Subcutaneous abdominal adipose tissue (tissue), 5 donors: Measurements from ENCODE around the gene PAF1.

Experiments
- H3K27ac ChIP-seq: one replicate; pipeline ENCODE4 v1.7.0; 2013; ENCODE audit warnings: low read depth, mild to moderate bottlenecking, inconsistent platforms, low read length, moderate library complexity
- H3K27me3 ChIP-seq, 5 donors: one replicate each; pipeline ENCODE4 v1.7.0; 2013; ENCODE audit warnings: low read length in 5 of 5, inconsistent platforms in 1 of 5; ENCODE audit not compliant: control insufficient read depth in 5 of 5, insufficient read depth in 4 of 5
- H3K36me3 ChIP-seq, 5 donors: one replicate each; pipeline ENCODE4 v1.7.0; 2013; ENCODE audit warnings: low read length in 5 of 5; ENCODE audit not compliant: control insufficient read depth in 5 of 5, insufficient read depth in 5 of 5
- H3K4me1 ChIP-seq, 5 donors: one replicate each; pipeline ENCODE4 v1.7.0; 2013; ENCODE audit warnings: low read length in 5 of 5, mild to moderate bottlenecking in 3 of 5, moderate library complexity in 1 of 5; ENCODE audit not compliant: control insufficient read depth in 5 of 5, insufficient read depth in 5 of 5
- H3K4me3 ChIP-seq, 5 donors: one replicate each; pipeline ENCODE4 v1.7.0; 2013; ENCODE audit warnings: low read length in 5 of 5, low read depth in 1 of 5
- H3K9ac ChIP-seq, 5 donors: one replicate each; pipeline ENCODE4 v1.7.0; 2013; ENCODE audit warnings: low read length in 5 of 5, mild to moderate bottlenecking in 4 of 5, moderate library complexity in 3 of 5
- H3K9me3 ChIP-seq, 5 donors: one replicate each; pipeline ENCODE4 v1.7.0; 2013; ENCODE audit warnings: low read length in 5 of 5; ENCODE audit not compliant: control insufficient read depth in 5 of 5
- donor health status: healthy.
- donor health status: healthy.
- donor health status: healthy.
- donor health status: healthy.
- donor health status: healthy.

PAF1 gene

GRCh38 chr19:39390751-39391437 is at the start of gene PAF1, which contains the start of gene MED29:
Gene PAF1, minus strand, starts transcription at chr19:39391106. Its CDS starts 242 bp downstream, at chr19:39390864.
Gene MED29, plus strand, starts transcription at chr19:39391378. Its CDS starts 45 bp downstream, at chr19:39391423.
- H3K9me3 ChIP-seq, result no peaks in the 10 kb centered on the region
- H3K4me1 ChIP-seq, result peaks cover 0 to 28% (median 25%) of the 10 kb centered on the region in 5 donors
- H3K9ac ChIP-seq, result peak within 1 kb of the TSS; percentile 68 to 98 (median 95)
- H3K36me3 ChIP-seq, result peaks cover 5 to 55% (median 55%) of the 10 kb centered on the region in 5 donors
- no peaks in the 10 kb centered on the region for H3K27me3 ChIP-seq
- H3K27ac ChIP-seq, result peak within 1 kb of the TSS; percentile 97
- H3K4me3 ChIP-seq, result peak within 1 kb of the TSS; percentile 92 to 99 (median 97)

GRCh38 chr19:39438270-39438934 is 47.5 kb upstream of the PAF1 start:
- Histone ChIP-seq H3K9me3 (no peaks in the 10 kb centered on the region), H3K36me3 (peaks cover 0 to 14% (median 12%) of the 10 kb centered on the region in 5 donors), H3K4me3 (no peak overlapping the region), H3K27ac (no peak overlapping the region), H3K27me3 (no peaks in the 10 kb centered on the region), H3K9ac (no peak overlapping the region), H3K4me1 (peaks cover 6 to 32% (median 27%) of the 10 kb centered on the region in 5 donors)

GRCh38 chr19:39436350-39436716 is 45.4 kb upstream of the PAF1 start:
- Histone ChIP-seq H3K9me3 (no peaks in the 10 kb centered on the region), H3K9ac (peak overlapping the region in 4 of 5 donors; percentile 63 to 94 (median 89)), H3K4me1 (peaks cover 6 to 33% (median 27%) of the 10 kb centered on the region in 5 donors), H3K4me3 (peak overlapping the region; percentile 54 to 96 (median 93)), H3K27me3 (no peaks in the 10 kb centered on the region), H3K36me3 (peaks cover 0 to 29% (median 24%) of the 10 kb centered on the region in 5 donors), H3K27ac (peak overlapping the region; percentile 82)

GRCh38 chr19:39435499-39436349 is 44.8 kb upstream of the PAF1 start, which contains the start of gene RPS16:
Gene RPS16, minus strand, starts transcription at chr19:39435949. Its CDS starts 54 bp downstream, at chr19:39435895.
- H3K9ac ChIP-seq, result peak within 1 kb of the TSS; percentile 87 to 97 (median 92)
- peaks cover 0 to 30% (median 24%) of the 10 kb centered on the region in 5 donors for H3K36me3 ChIP-seq
- H3K27me3 ChIP-seq, result no peaks in the 10 kb centered on the region
- peaks cover 6 to 39% (median 31%) of the 10 kb centered on the region in 5 donors for H3K4me1 ChIP-seq
- no peaks in the 10 kb centered on the region for H3K9me3 ChIP-seq
- peak within 1 kb of the TSS; percentile 93 to 98 (median 96) for H3K4me3 ChIP-seq
- H3K27ac ChIP-seq, result peak within 1 kb of the TSS; percentile 82

GRCh38 chr19:39434123-39435076 is 43.5 kb upstream of the PAF1 start:
- peak overlapping the region; percentile 3 for H3K27ac ChIP-seq
- peaks cover 6 to 40% (median 28%) of the 10 kb centered on the region in 5 donors for H3K4me1 ChIP-seq
- no peaks in the 10 kb centered on the region for H3K9me3 ChIP-seq
- peaks cover 0 to 30% (median 24%) of the 10 kb centered on the region in 5 donors for H3K36me3 ChIP-seq
- H3K27me3 ChIP-seq, result no peaks in the 10 kb centered on the region
- H3K9ac ChIP-seq, result peak overlapping the region in 4 of 5 donors; percentile 34 to 97 (median 82)
- H3K4me3 ChIP-seq, result peak overlapping the region; percentile 93 to 98 (median 96)

DNA sequence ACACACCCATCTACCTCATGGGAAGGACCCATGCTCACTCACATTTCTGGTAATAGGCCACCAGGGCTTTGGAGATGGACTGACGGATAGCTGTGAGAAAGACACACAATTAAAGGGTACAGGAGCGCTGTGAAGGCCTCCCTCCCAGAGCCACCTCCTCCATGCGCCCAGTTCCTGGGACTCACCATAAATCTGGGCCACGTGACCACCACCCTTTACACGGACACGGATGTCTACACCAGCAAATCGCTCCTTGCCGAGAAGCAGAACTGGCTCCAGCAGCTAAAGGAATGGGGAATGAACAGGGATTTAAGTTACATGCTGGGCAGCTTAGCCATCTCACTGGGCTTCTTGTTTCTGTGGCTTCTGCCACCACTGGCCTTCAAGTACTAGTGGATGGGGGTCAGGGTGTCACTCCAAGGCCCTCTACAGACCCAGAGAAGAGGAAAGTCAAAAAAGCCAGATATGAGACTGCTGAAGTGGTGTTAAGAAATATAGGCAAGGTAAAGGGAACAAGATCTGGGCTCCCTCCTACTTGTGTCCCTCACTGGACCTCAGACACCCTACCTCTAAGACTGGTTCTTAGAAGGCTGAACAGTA is 42.7 kb upstream of the PAF1 start:
- peak overlapping the region in 3 of 5 donors; percentile 34 to 66 (median 35) for H3K9ac ChIP-seq
- no peaks in the 10 kb centered on the region for H3K27me3 ChIP-seq
- H3K4me1 ChIP-seq, result peaks cover 9 to 47% (median 33%) of the 10 kb centered on the region in 5 donors
- peak overlapping the region; percentile 3 for H3K27ac ChIP-seq
- no peaks in the 10 kb centered on the region for H3K9me3 ChIP-seq
- peaks cover 0 to 30% (median 24%) of the 10 kb centered on the region in 5 donors for H3K36me3 ChIP-seq
- peak overlapping the region in 4 of 5 donors; percentile 31 to 96 (median 94) for H3K4me3 ChIP-seq

DNA sequence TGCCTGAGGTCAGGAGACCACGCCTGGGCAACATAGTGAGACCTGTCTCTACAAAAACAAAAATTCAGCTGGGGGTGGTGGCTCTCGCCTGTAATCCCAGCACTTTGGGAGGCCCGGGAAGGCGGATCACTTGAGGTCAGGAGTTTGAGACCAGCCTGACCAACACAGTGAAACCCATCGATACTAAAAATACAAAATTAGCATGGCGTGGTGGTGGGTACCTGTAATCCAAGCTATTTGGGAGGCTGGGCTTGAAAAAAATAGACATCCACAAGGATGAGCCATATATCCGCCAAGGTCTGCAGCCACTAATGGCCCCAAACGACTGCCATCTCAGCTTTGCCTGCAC is 41.7 kb upstream of the PAF1 start:
- peaks cover 0 to 30% (median 24%) of the 10 kb centered on the region in 5 donors for H3K36me3 ChIP-seq
- H3K9me3 ChIP-seq, result no peaks in the 10 kb centered on the region
- H3K27me3 ChIP-seq, result no peaks in the 10 kb centered on the region
- H3K27ac ChIP-seq, result no peak overlapping the region
- peaks cover 10 to 53% (median 42%) of the 10 kb centered on the region in 5 donors for H3K4me1 ChIP-seq
- H3K9ac ChIP-seq, result no peak overlapping the region
- no peak overlapping the region for H3K4me3 ChIP-seq

- Histone ChIP-seq H3K9ac (peak overlapping the region in 2 of 5 donors; percentile 8 to 61), H3K4me1 (peaks cover 8 to 45% (median 35%) of the 10 kb centered on the region in 5 donors), H3K4me3 (peak overlapping the region in 4 of 5 donors; percentile 28 to 38 (median 38)), H3K27me3 (no peaks in the 10 kb centered on the region), H3K27ac (peak overlapping the region; percentile 67), H3K36me3 (peaks cover 0 to 30% (median 24%) of the 10 kb centered on the region in 5 donors), H3K9me3 (no peaks in the 10 kb centered on the region)
Observed at GRCh38 chr19:39430675-39431593, 40.0 kb upstream of the PAF1 start.
